ENCODE data around the gene DPP6.

Gene DPP6

GRCh38 chr7:154416714-154417113 is 364.5 kb downstream of the DPP6 start:
- no peak for TF ChIP-seq FOXM1 (IDR thresholded peaks at IDR 0.05; ENCODE audit: borderline replicate concordance)
- TF ChIP-seq NFRKB (IDR thresholded peaks at IDR 0.05) = no peak
- no peak for TF ChIP-seq ZNF384 (IDR thresholded peaks at IDR 0.05)
- no peak for TF ChIP-seq TARDBP (IDR thresholded peaks at IDR 0.05)
- TF ChIP-seq CTBP1 (IDR thresholded peaks at IDR 0.05; ENCODE audit: borderline replicate concordance) = no peak
- CTCF ChIA-PET = no interaction called here
- no peak for DNase-seq (ENCODE audit: extremely low spot score)
- POLR2A ChIA-PET = no interaction called here

- ChIA-PET POLR2A (no interaction called here), CTCF (no interaction called here)
- TF ChIP-seq NFRKB (IDR thresholded peaks at IDR 0.05) = no peak
- no peak for TF ChIP-seq ARNT (IDR thresholded peaks at IDR 0.05)
- TF ChIP-seq SP1 (IDR thresholded peaks at IDR 0.05) = no peak
- no peak for TF ChIP-seq LEF1 (IDR thresholded peaks at IDR 0.05; ENCODE audit: borderline replicate concordance)
- TF ChIP-seq TARDBP (IDR thresholded peaks at IDR 0.05) = no peak
- no peak for TF ChIP-seq ZNF384 (IDR thresholded peaks at IDR 0.05)
- TF ChIP-seq FOXM1 (IDR thresholded peaks at IDR 0.05; ENCODE audit: borderline replicate concordance) = no peak
- TF ChIP-seq SUZ12 (IDR thresholded peaks at IDR 0.05) = no peak
- TF ChIP-seq FOXA1 (IDR thresholded peaks at IDR 0.05) = no peak
- no peak for TF ChIP-seq L3MBTL2 (conservative IDR thresholded peaks at IDR 0.05)
- TF ChIP-seq FOXK2 (IDR thresholded peaks at IDR 0.05) = no peak
- TF ChIP-seq HDGF (IDR thresholded peaks at IDR 0.05; ENCODE audit: borderline replicate concordance) = no peak
- no peak for TF ChIP-seq BHLHE40 (IDR thresholded peaks at IDR 0.05; ENCODE audit: borderline replicate concordance)
- TF ChIP-seq PKNOX1 (IDR thresholded peaks at IDR 0.05) = no peak
- TF ChIP-seq CTBP1 (IDR thresholded peaks at IDR 0.05; ENCODE audit: borderline replicate concordance) = no peak
- TF ChIP-seq ELF4 (IDR thresholded peaks at IDR 0.05) = no peak
- DNase-seq (ENCODE audit: extremely low spot score) = no peak
Observed at GRCh38 chr7:154419344-154419743, 367.1 kb downstream of the DPP6 start.

- DNase-seq (ENCODE audit: extremely low spot score) = no peak
- ChIA-PET CTCF (no interaction called here), POLR2A (no interaction called here)
- TF ChIP-seq CTBP1 (IDR thresholded peaks at IDR 0.05; ENCODE audit: borderline replicate concordance) (no peak), PKNOX1 (IDR thresholded peaks at IDR 0.05) (no peak), ZNF384 (IDR thresholded peaks at IDR 0.05) (no peak), HDGF (IDR thresholded peaks at IDR 0.05; ENCODE audit: borderline replicate concordance) (no peak), NFRKB (IDR thresholded peaks at IDR 0.05) (no peak), ARNT (IDR thresholded peaks at IDR 0.05) (no peak), FOXK2 (IDR thresholded peaks at IDR 0.05) (no peak), FOXA1 (IDR thresholded peaks at IDR 0.05) (no peak), FOXM1 (IDR thresholded peaks at IDR 0.05; ENCODE audit: borderline replicate concordance) (no peak), L3MBTL2 (conservative IDR thresholded peaks at IDR 0.05) (no peak), ELF4 (IDR thresholded peaks at IDR 0.05) (no peak), SP1 (IDR thresholded peaks at IDR 0.05) (no peak), BHLHE40 (IDR thresholded peaks at IDR 0.05; ENCODE audit: borderline replicate concordance) (no peak), SUZ12 (IDR thresholded peaks at IDR 0.05) (no peak), LEF1 (IDR thresholded peaks at IDR 0.05; ENCODE audit: borderline replicate concordance) (no peak)
Observed at GRCh38 chr7:154423231-154423630, 371.0 kb downstream of the DPP6 start.

- ChIA-PET CTCF (no interaction called here), POLR2A (no interaction called here)
- DNase-seq (ENCODE audit: extremely low spot score) = no peak
- TF ChIP-seq HDGF (IDR thresholded peaks at IDR 0.05; ENCODE audit: borderline replicate concordance) (no peak), L3MBTL2 (conservative IDR thresholded peaks at IDR 0.05) (no peak), ZNF384 (IDR thresholded peaks at IDR 0.05) (no peak), FOXM1 (IDR thresholded peaks at IDR 0.05; ENCODE audit: borderline replicate concordance) (no peak)
Observed at GRCh38 chr7:154424350-154424749, 372.2 kb downstream of the DPP6 start.

GRCh38 chr7:154425271-154425670 is 373.1 kb downstream of the DPP6 start:
- TF ChIP-seq FOXM1 (IDR thresholded peaks at IDR 0.05; ENCODE audit: borderline replicate concordance) = no peak
- TF ChIP-seq LEF1 (IDR thresholded peaks at IDR 0.05; ENCODE audit: borderline replicate concordance) = no peak
- TF ChIP-seq SP1 (IDR thresholded peaks at IDR 0.05) = no peak
- TF ChIP-seq CTBP1 (IDR thresholded peaks at IDR 0.05; ENCODE audit: borderline replicate concordance) = no peak
- TF ChIP-seq ARNT (IDR thresholded peaks at IDR 0.05) = no peak
- TF ChIP-seq PKNOX1 (IDR thresholded peaks at IDR 0.05) = no peak
- TF ChIP-seq BHLHE40 (IDR thresholded peaks at IDR 0.05; ENCODE audit: borderline replicate concordance) = no peak
- TF ChIP-seq SUZ12 (IDR thresholded peaks at IDR 0.05) = no peak
- no peak for TF ChIP-seq L3MBTL2 (conservative IDR thresholded peaks at IDR 0.05)
- TF ChIP-seq NFRKB (IDR thresholded peaks at IDR 0.05) = no peak
- no peak for TF ChIP-seq ZNF384 (IDR thresholded peaks at IDR 0.05)
- TF ChIP-seq FOXK2 (IDR thresholded peaks at IDR 0.05) = no peak
- no peak for TF ChIP-seq ELF4 (IDR thresholded peaks at IDR 0.05)
- TF ChIP-seq TARDBP (IDR thresholded peaks at IDR 0.05) = no peak
- TF ChIP-seq FOXA1 (IDR thresholded peaks at IDR 0.05) = no peak
- TF ChIP-seq HDGF (IDR thresholded peaks at IDR 0.05; ENCODE audit: borderline replicate concordance) = no peak
- ChIA-PET CTCF (no interaction called here), POLR2A (no interaction called here)
- no peak for DNase-seq (ENCODE audit: extremely low spot score)

GRCh38 chr7:154426778-154427177 is 374.6 kb downstream of the DPP6 start:
- POLR2A ChIA-PET = no interaction called here
- no peak for DNase-seq (ENCODE audit: extremely low spot score)
- CTCF ChIA-PET = no interaction called here
- TF ChIP-seq FOXA1 (IDR thresholded peaks at IDR 0.05) (no peak), L3MBTL2 (conservative IDR thresholded peaks at IDR 0.05) (no peak), HDGF (IDR thresholded peaks at IDR 0.05; ENCODE audit: borderline replicate concordance) (no peak), SP1 (IDR thresholded peaks at IDR 0.05) (no peak), ARNT (IDR thresholded peaks at IDR 0.05) (no peak), ELF4 (IDR thresholded peaks at IDR 0.05) (no peak), LEF1 (IDR thresholded peaks at IDR 0.05; ENCODE audit: borderline replicate concordance) (no peak), NFRKB (IDR thresholded peaks at IDR 0.05) (no peak), FOXK2 (IDR thresholded peaks at IDR 0.05) (no peak), SUZ12 (IDR thresholded peaks at IDR 0.05) (no peak), ZNF384 (IDR thresholded peaks at IDR 0.05) (no peak), BHLHE40 (IDR thresholded peaks at IDR 0.05; ENCODE audit: borderline replicate concordance) (no peak), CTBP1 (IDR thresholded peaks at IDR 0.05; ENCODE audit: borderline replicate concordance) (no peak), TARDBP (IDR thresholded peaks at IDR 0.05) (no peak), PKNOX1 (IDR thresholded peaks at IDR 0.05) (no peak), FOXM1 (IDR thresholded peaks at IDR 0.05; ENCODE audit: borderline replicate concordance) (no peak)

All from HEK293T (cell line).